Chondrocyte (in vitro differentiated cells): ENCODE data around the gene CNTNAP5. TPM values are rescaled to one million over a fixed set of nuclear protein-coding genes. Genes with fewer than 3 reads are reported as not detected.

Experiments used
- DNase-seq: peaks from one replicate; pipeline ENCODE4 v3.0.0; 2021; ENCODE audit warnings: mixed read lengths, low spot score
- H3K27ac Mint-ChIP-seq: one replicate; pipeline ENCODE4 v1.8.0; 2021; ENCODE audit warnings: mild to moderate bottlenecking, moderate library complexity, mixed read lengths; ENCODE audit not compliant: unreplicated experiment
- H3K27me3 Mint-ChIP-seq: 2 replicates; pipeline ENCODE4 v1.8.0; 2021; ENCODE audit warnings: low read depth, mixed read lengths
- H3K36me3 Mint-ChIP-seq: 2 replicates; pipeline ENCODE4 v1.8.0; 2021; ENCODE audit warnings: low read depth, mixed read lengths
- H3K4me1 Mint-ChIP-seq: 2 replicates; pipeline ENCODE4 v1.8.0; 2021; ENCODE audit warnings: low read depth, mild to moderate bottlenecking, mixed read lengths
- H3K4me3 Mint-ChIP-seq: one replicate; pipeline ENCODE4 v1.8.0; 2021; ENCODE audit warnings: mild to moderate bottlenecking, moderate library complexity, mixed read lengths; ENCODE audit not compliant: unreplicated experiment
- H3K9me3 Mint-ChIP-seq: 2 replicates; pipeline ENCODE4 v1.8.0; 2021; ENCODE audit warnings: low read depth, mixed read lengths
- CTCF ChIP-seq: fragments of 200-600 bp; sonication (generic); IDR thresholded peaks from 2 replicates; pipeline ENCODE4 v1.5.0; 2021; ENCODE audit warnings: antibody characterized with exemption, mild to moderate bottlenecking, moderate library complexity
- total RNA-seq: library from RNA; stranded (reverse); gene quantifications from 3 replicates; pipeline ENCODE4 v1.2.1, GENCODE V29; 2021

CNTNAP5 gene
- total RNA-seq, 1 donor from 2014 or later: not detected

- H3K27ac Mint-ChIP-seq: no peak overlapping the region
- no peak overlapping the region for H3K4me3 Mint-ChIP-seq
- H3K27me3 Mint-ChIP-seq: no peaks in the 10 kb centered on the region
- H3K4me1 Mint-ChIP-seq: no peaks in the 10 kb centered on the region
- TF ChIP-seq CTCF: no peak
- peaks cover 55% of the 10 kb centered on the region for H3K9me3 Mint-ChIP-seq
- no peaks in the 10 kb centered on the region for H3K36me3 Mint-ChIP-seq
- DNase-seq: no peak
Measured at GRCh38 chr2:124693156-124693555, 668.1 kb downstream of the CNTNAP5 start.

GRCh38 chr2:124698979-124699565 lies 674.0 kb downstream of the CNTNAP5 start:
- TF ChIP-seq CTCF: no peak
- Mint-ChIP-seq H3K4me3 (no peak overlapping the region), H3K36me3 (no peaks in the 10 kb centered on the region), H3K27ac (no peak overlapping the region), H3K9me3 (peaks cover 27% of the 10 kb centered on the region), H3K27me3 (no peaks in the 10 kb centered on the region), H3K4me1 (no peaks in the 10 kb centered on the region)
- DNase-seq: no peak

- Mint-ChIP-seq H3K27ac (no peak overlapping the region), H3K4me3 (no peak overlapping the region), H3K9me3 (peaks cover 24% of the 10 kb centered on the region), H3K4me1 (no peaks in the 10 kb centered on the region), H3K36me3 (no peaks in the 10 kb centered on the region), H3K27me3 (no peaks in the 10 kb centered on the region)
- DNase-seq: no peak
- no peak for TF ChIP-seq CTCF
Measured at GRCh38 chr2:124702777-124703176, 677.7 kb downstream of the CNTNAP5 start.

GRCh38 chr2:124704071-124704925 lies 679.2 kb downstream of the CNTNAP5 start:
- no peak overlapping the region for H3K4me3 Mint-ChIP-seq

More at GRCh38 chr2:124704071-124704925, 679.2 kb downstream of the CNTNAP5 start:
- Mint-ChIP-seq H3K36me3 (no peaks in the 10 kb centered on the region), H3K27me3 (no peaks in the 10 kb centered on the region), H3K9me3 (peaks cover 20% of the 10 kb centered on the region), H3K4me1 (no peaks in the 10 kb centered on the region), H3K27ac (no peak overlapping the region)
- TF ChIP-seq CTCF: no peak
- no peak for DNase-seq
